H1 (cell line): Measurements from ENCODE around the gene HRH4. TPM values are rescaled to one million over a fixed set of nuclear protein-coding genes. Genes with fewer than 3 reads are reported as not detected.

Experiments
- CTCF ChIA-PET: fragments of 300-600 bp; sonication (Branson Sonifier 250); formaldehyde crosslinking; loops from one replicate; lab custom pipeline; 2021; ENCODE audit not compliant: partially characterized antibody; lab: Charles Lee
- POLR2A ChIA-PET: fragments of 300-600 bp; sonication (Branson Sonifier 250); formaldehyde crosslinking; loops from one replicate; lab custom pipeline; 2021; ENCODE audit warnings: inconsistent platforms; ENCODE audit not compliant: partially characterized antibody; lab: Charles Lee
- DNase-seq, 2 experiments: peaks; one replicate each; pipeline versions ENCODE4 v3.0.0 to v3.0.0-alpha.2; 2010 to 2022; ENCODE audit warnings: low spot score in 2 of 2, low read depth in 1 of 2, mixed read lengths in 1 of 2
- FAIRE-seq: peaks from 2 replicates; lab custom pipeline; 2011; peaks lifted over from hg19 to GRCh38; lab: Jason Lieb, UNC
- H2AFZ ChIP-seq: 2 replicates; pipeline ENCODE4 v1.8.1; 2012; ENCODE audit warnings: low read length, inconsistent platforms
- H2AK5ac ChIP-seq: 2 replicates; pipeline ENCODE4 v1.6.1; 2013; ENCODE audit warnings: low read depth, low read length
- H2BK120ac ChIP-seq: replicated peaks from 2 replicates; pipeline ENCODE3; 2013; ENCODE audit warnings: low read depth, low read length, inconsistent platforms
- H2BK12ac ChIP-seq: 2 replicates; pipeline ENCODE4 v1.6.1; 2013; ENCODE audit warnings: low read depth, low read length
- H2BK15ac ChIP-seq: 2 replicates; pipeline ENCODE4 v1.6.1; 2013; ENCODE audit warnings: low read length
- H2BK20ac ChIP-seq: 2 replicates; pipeline ENCODE4 v1.6.1; 2013; ENCODE audit warnings: low read length
- H2BK5ac ChIP-seq: 2 replicates; pipeline ENCODE4 v1.6.1; 2013; ENCODE audit warnings: low read depth, low read length
- H3K14ac ChIP-seq: 2 replicates; pipeline ENCODE4 v1.6.1; 2013; ENCODE audit warnings: inconsistent platforms; ENCODE audit not compliant: insufficient read length
- H3K18ac ChIP-seq: 2 replicates; pipeline ENCODE4 v1.6.1; 2013; ENCODE audit warnings: low read length; ENCODE audit errors: extremely low read depth
- H3K23ac ChIP-seq: 2 replicates; pipeline ENCODE4 v1.6.1; 2013; ENCODE audit warnings: inconsistent platforms; ENCODE audit not compliant: insufficient read length
- H3K23me2 ChIP-seq: 2 replicates; pipeline ENCODE4 v1.6.1; 2013; ENCODE audit warnings: low read depth, low read length
- H3K27ac ChIP-seq: 2 replicates; pipeline ENCODE4 v1.6.1; 2011; ENCODE audit warnings: low read depth, low read length, inconsistent platforms
- H3K27me3 ChIP-seq, 4 experiments: replicated peaks in 1 of 4; 1 replicate in 1 of 4; 2 replicates in 3 of 4; pipeline versions ENCODE4 v1.6.1 to v1.8.1; 2011 to 2013; ENCODE audit warnings: low read length in 3 of 4, mild to moderate bottlenecking in 3 of 4, inconsistent platforms in 2 of 4, mixed read lengths in 2 of 4, moderate library complexity in 1 of 4; ENCODE audit not compliant: control insufficient read depth in 3 of 4, insufficient read depth in 3 of 4; ENCODE audit errors: extremely low read depth in 1 of 4
- H3K36me3 ChIP-seq, 4 experiments: 2 replicates each; pipeline versions ENCODE4 v1.6.1 to v1.8.1; 2011 to 2013; ENCODE audit warnings: mild to moderate bottlenecking in 4 of 4, low read length in 3 of 4, moderate library complexity in 2 of 4, control low read depth in 1 of 4, inconsistent platforms in 1 of 4; ENCODE audit not compliant: insufficient read depth in 4 of 4, control insufficient read depth in 2 of 4
- H3K4ac ChIP-seq: replicated peaks from 2 replicates; pipeline ENCODE3; 2013; ENCODE audit warnings: low read length, low read depth, mixed read lengths, inconsistent platforms; ENCODE audit not compliant: insufficient read length
- H3K4me1 ChIP-seq, 4 experiments: replicated peaks in 1 of 4; 1 replicate in 1 of 4; 2 replicates in 3 of 4; pipeline versions ENCODE4 v1.6.1 to v1.8.1; 2011 to 2013; ENCODE audit warnings: low read length in 3 of 4, inconsistent platforms in 2 of 4, mixed read lengths in 1 of 4; ENCODE audit not compliant: insufficient read depth in 4 of 4, control insufficient read depth in 3 of 4
- H3K4me2 ChIP-seq, 2 experiments: 2 replicates each; pipeline versions ENCODE4 v1.6.1 to v1.8.1; 2011 to 2013; ENCODE audit warnings: low read depth in 2 of 2, low read length in 2 of 2, control low read depth in 1 of 2, inconsistent platforms in 1 of 2, mild to moderate bottlenecking in 1 of 2; ENCODE audit not compliant: insufficient read depth in 1 of 2
- H3K4me3 ChIP-seq, 4 experiments: fragments of 200-600, 300-600 bp in 1 of 4; sonication (generic), shearing (Covaris generic), sonication (Bioruptor Twin) in 1 of 4; 2 replicates each; pipeline versions ENCODE4 v1.5.1 to v1.8.1; 2011 to 2016; ENCODE audit warnings: low read length in 4 of 4, low read depth in 3 of 4, control low read depth in 2 of 4, inconsistent platforms in 2 of 4, mild to moderate bottlenecking in 2 of 4, mixed read lengths in 1 of 4, moderate library complexity in 1 of 4; ENCODE audit not compliant: insufficient read depth in 2 of 4; ENCODE audit errors: extremely low read depth in 1 of 4
- H3K56ac ChIP-seq: replicated peaks from 2 replicates; pipeline ENCODE3; 2013; ENCODE audit warnings: low read depth, mild to moderate bottlenecking, mixed read lengths, low read length, inconsistent platforms; ENCODE audit not compliant: insufficient read length
- H3K79me1 ChIP-seq: 2 replicates; pipeline ENCODE4 v1.6.1; 2013; ENCODE audit warnings: low read depth, low read length, control low read depth
- H3K79me2 ChIP-seq, 2 experiments: 2 replicates each; pipeline versions ENCODE4 v1.6.1 to v1.8.1; 2012 to 2013; ENCODE audit warnings: low read length in 2 of 2, mild to moderate bottlenecking in 2 of 2, inconsistent platforms in 1 of 2; ENCODE audit not compliant: insufficient read depth in 2 of 2, control insufficient read depth in 1 of 2
- H3K9ac ChIP-seq, 4 experiments: replicated peaks in 1 of 4; 1 replicate in 1 of 4; 2 replicates in 3 of 4; pipeline versions ENCODE4 v1.6.1 to v1.8.1; 2011 to 2013; ENCODE audit warnings: low read depth in 3 of 4, low read length in 3 of 4, control low read depth in 2 of 4, mild to moderate bottlenecking in 2 of 4, moderate library complexity in 2 of 4, inconsistent platforms in 1 of 4; ENCODE audit errors: extremely low read depth in 1 of 4
- H3K9me3 ChIP-seq, 2 experiments: 2 replicates each; pipeline versions ENCODE4 v1.6.1 to v1.8.1; 2012 to 2013; ENCODE audit warnings: mild to moderate bottlenecking in 2 of 2, moderate library complexity in 2 of 2, control low read depth in 1 of 2, inconsistent platforms in 1 of 2, low read depth in 1 of 2, low read length in 1 of 2, mixed read lengths in 1 of 2; ENCODE audit not compliant: insufficient read depth in 2 of 2
- H4K20me1 ChIP-seq, 2 experiments: replicated peaks in 1 of 2; 2 replicates each; pipeline versions ENCODE3 to v1.8.1; 2011 to 2013; ENCODE audit warnings: inconsistent platforms in 2 of 2, low read length in 2 of 2, mild to moderate bottlenecking in 1 of 2; ENCODE audit not compliant: insufficient read depth in 2 of 2, control insufficient read depth in 1 of 2
- H4K5ac ChIP-seq: 2 replicates; pipeline ENCODE4 v1.6.1; 2013; ENCODE audit warnings: low read length, low read depth, mixed read lengths, inconsistent platforms; ENCODE audit not compliant: insufficient read length
- H4K8ac ChIP-seq: 2 replicates; pipeline ENCODE4 v1.8.0; 2013; ENCODE audit warnings: mild to moderate bottlenecking, moderate library complexity, low read length, inconsistent platforms; ENCODE audit not compliant: insufficient read depth; ENCODE audit errors: extremely low read depth
- H4K91ac ChIP-seq: replicated peaks from 2 replicates; pipeline ENCODE3; 2013; ENCODE audit warnings: low read length, mixed read lengths, inconsistent platforms; ENCODE audit not compliant: insufficient read length
- ASH2L ChIP-seq: fragments of 200-600, 300-600 bp; sonication (generic); IDR thresholded peaks from one replicate; pipeline ENCODE4 v1.7.1; 2017; ENCODE audit warnings: low read length
- CBX8 ChIP-seq: fragments of 300-800, 300-1000 bp; sonication (generic); IDR thresholded peaks from 2 replicates; pipeline ENCODE4 v1.7.1; 2016; ENCODE audit warnings: low read depth, low read length, borderline replicate concordance
- CTCF ChIP-seq, 3 experiments: IDR thresholded peaks; 1 replicate in 2 of 3; 2 replicates in 1 of 3; pipeline versions ENCODE4 v1.5.1 to v1.6.1; 2011; ENCODE audit warnings: low read length in 3 of 3, mild to moderate bottlenecking in 3 of 3, inconsistent platforms in 2 of 3, low read depth in 1 of 3, moderate library complexity in 1 of 3; ENCODE audit not compliant: insufficient read depth in 1 of 3; ENCODE audit errors: control extremely low read depth in 1 of 3
- FOSL1 ChIP-seq: IDR thresholded peaks from 2 replicates; pipeline ENCODE4 v1.6.1; 2011; ENCODE audit warnings: mild to moderate bottlenecking, low read depth, low read length, moderate library complexity; ENCODE audit not compliant: insufficient read depth
- KDM5A ChIP-seq: fragments of 200-600 bp; IDR thresholded peaks from 2 replicates; pipeline ENCODE4 v1.7.1; 2012; ENCODE audit warnings: mild to moderate bottlenecking, low read length, inconsistent platforms, mixed read lengths
- MAX ChIP-seq: IDR thresholded peaks from 2 replicates; pipeline ENCODE4 v1.6.1; 2012; ENCODE audit warnings: inconsistent platforms
- RAD21 ChIP-seq, 2 experiments: IDR thresholded peaks in 1 of 2; conservative IDR thresholded peaks in 1 of 2; 2 replicates each; pipeline ENCODE4 v1.6.1; 2011; ENCODE audit warnings: low read depth in 2 of 2, low read length in 2 of 2, improper control_type of control experiment in 1 of 2, inconsistent platforms in 1 of 2, mild to moderate bottlenecking in 1 of 2, moderate library complexity in 1 of 2
- RNF2 ChIP-seq: fragments of 200-900, 300-1000 bp; sonication (generic); IDR thresholded peaks from 2 replicates; pipeline ENCODE4 v1.7.1; 2016; ENCODE audit warnings: borderline replicate concordance, low read depth, mild to moderate bottlenecking, antibody characterized with exemption, low read length; ENCODE audit not compliant: poor library complexity, severe bottlenecking; ENCODE audit errors: missing control alignments
- SIX5 ChIP-seq: IDR thresholded peaks from 2 replicates; pipeline ENCODE4 v1.6.1; 2011; ENCODE audit warnings: mild to moderate bottlenecking, low read depth, low read length
- WGBS, 2 experiments: shearing (Covaris generic) in 1 of 2; methylation state at CpG; one replicate each; pipeline versions ENCODE4 v1.1.6 to v1.1.7; 2013 to 2015; ENCODE audit warnings: low lambda C conversion rate in 2 of 2, mixed read lengths in 2 of 2, inconsistent platforms in 1 of 2, low coverage in 1 of 2, missing lambda C conversion rate in 1 of 2; ENCODE audit not compliant: insufficient replicate concordance in 2 of 2, insufficient coverage in 1 of 2, insufficient read length in 1 of 2; ENCODE audit errors: extremely low coverage in 1 of 2, missing lambda C conversion rate in 1 of 2; 5-methylcytosine and 5-hydroxymethylcytosine counted together
- polyA plus RNA-seq, 7 experiments: library from polyadenylated mRNA; depleted of rRNA in 3 of 7; stranded (reverse) in 5 of 7; unstranded in 2 of 7; fragments of >200 nt in 5 of 7; fragments of 200-250 nt in 2 of 7; gene quantifications; 1 replicate in 5 of 7; 2 replicates in 1 of 7; 4 replicates in 1 of 7; pipeline versions ENCODE4 v1.2.1 to v1.2.3, GENCODE V29; 2011 to 2013; ENCODE audit warnings: missing spikeins in 2 of 7, mixed read lengths in 2 of 7
- total RNA-seq: library from RNA; stranded (reverse); fragmentation: NEBNext Ultra II Directional; extraction: Animal tissue kit (Norgen Biotek cat#: 25700); gene quantifications from 2 replicates; pipeline ENCODE4 v1.2.1, GENCODE V29; 2021

Gene HRH4
- total and polyA plus RNA-seq, 2 of the 8 experiments (the other 6 are each of a cell fraction or from before 2014, with no cell fraction given) = 0.03 TPM; not detected in 1

GRCh38 chr18:24413148-24413547 lies 47.3 kb upstream of the HRH4 start:
- H4K20me1 ChIP-seq = no peaks in the 10 kb centered on the region
- H3K4me2 ChIP-seq = no peak overlapping the region
- peak in 1 of 2 experiments; percentile 70 for DNase-seq
- FAIRE-seq = peak; percentile 77
- H3K18ac ChIP-seq = no peak overlapping the region
- no peak overlapping the region for H3K23ac ChIP-seq
- no peak overlapping the region for H2AK5ac ChIP-seq
- H2BK120ac ChIP-seq = no peak overlapping the region
- H2BK12ac ChIP-seq = no peak overlapping the region
- no peak overlapping the region for H3K4me3 ChIP-seq
- H4K5ac ChIP-seq = no peak overlapping the region
- H3K23me2 ChIP-seq = no peaks in the 10 kb centered on the region
- peaks cover 0 to 4% (median 0%) of the 10 kb centered on the region in 4 experiments; a peak in 1 of 7 replicates for H3K4me1 ChIP-seq
- H3K9ac ChIP-seq = no peak overlapping the region
- no peak overlapping the region for H2BK5ac ChIP-seq
- H3K56ac ChIP-seq = no peak overlapping the region
- ChIA-PET CTCF (interaction anchor here (0.7 to 6.4 kb wide), 27 partner anchors 9 to 324 kb away, joined by 3 to 107 read pairs (median 5); partner anchors contain the start of gene OSBPL1A), POLR2A (interaction anchor here (0.9 to 1.6 kb wide), 7 partner anchors 12 to 274 kb away, joined by 3 to 12 read pairs (median 5); partner anchors contain the start of genes CABYR, IMPACT and OSBPL1A)
- H3K27ac ChIP-seq = no peak overlapping the region
- no peaks in the 10 kb centered on the region for H3K27me3 ChIP-seq
- no peaks in the 10 kb centered on the region for H3K36me3 ChIP-seq
- H4K8ac ChIP-seq = no peak overlapping the region
- no peak overlapping the region for H3K4ac ChIP-seq
- H4K91ac ChIP-seq = no peak overlapping the region
- H2BK15ac ChIP-seq = no peak overlapping the region
- H3K14ac ChIP-seq = no peak overlapping the region
- H2AFZ ChIP-seq = peak overlapping the region; percentile 95
- no peaks in the 10 kb centered on the region for H3K79me1 ChIP-seq
- no peaks in the 10 kb centered on the region for H3K9me3 ChIP-seq
- WGBS, 2 experiments = 68% methylated on average over 2 of the region's 2 CpGs; no CpG with 5 or more reads in 1 of the 2 experiments
- no peak overlapping the region for H2BK20ac ChIP-seq
- no peaks in the 10 kb centered on the region for H3K79me2 ChIP-seq
- TF ChIP-seq SIX5 (no peak), MAX (no peak), RNF2 (no peak), FOSL1 (no peak), CTCF (IDR thresholded peaks at IDR 0.05; ENCODE audit: control extremely low read depth in 1 of 3, insufficient read depth in 1 of 3, low read depth in 1 of 3, low read length in 3 of 3) (peak; percentile 62 to 74 (median 71)), CBX8 (no peak), KDM5A (no peak; the same call in 1 of the 2 replicates), ASH2L (no peak), RAD21 (IDR thresholded peaks at IDR 0.05 in 1 of 2, conservative IDR thresholded peaks at IDR 0.05 in 1 of 2; ENCODE audit: low read depth in 2 of 2, low read length in 2 of 2) (peak; percentile 88 to 89)
